ENCODE data around the gene GRAP. TPM values are rescaled to one million over a fixed set of nuclear protein-coding genes. Genes with fewer than 3 reads are reported as not detected.

The GRAP gene
- total and polyA plus RNA-seq, 9 of the 15 experiments (the other 6 are each of a cell fraction or from before 2014, with no cell fraction given), result 0.07 to 0.41 (median 0.19) TPM; not detected in 5

DNA sequence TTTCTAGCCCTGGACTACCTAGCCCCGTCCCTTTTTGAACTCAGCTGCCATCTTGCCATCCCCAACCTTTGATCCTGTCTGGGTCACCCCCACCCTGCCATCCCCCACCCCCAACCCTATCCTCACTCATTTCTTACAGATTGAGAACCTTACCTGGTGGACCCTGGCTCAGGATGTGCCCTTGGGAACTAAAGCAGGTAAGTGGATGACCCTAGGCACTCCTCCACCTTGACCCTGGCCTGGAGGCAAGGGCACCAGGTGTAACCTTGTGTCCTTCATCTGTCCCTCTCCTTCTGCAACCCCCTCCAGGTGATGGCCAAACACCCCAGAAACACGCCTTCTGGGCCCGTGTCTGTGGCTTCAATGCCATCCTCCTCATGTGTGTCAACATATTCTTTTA, 26.7 kb downstream of the GRAP start:
- POLR2A ChIA-PET, result no interaction called here
- BruUV-seq (replicated peaks), result no TSS peak
- H3K4me1 ChIP-seq (replicated peaks in 1 of 2; ENCODE audit: control insufficient read depth in 2 of 2, insufficient read depth in 2 of 2, low read length in 2 of 2), result peaks cover 12 to 47% of the 10 kb centered on the region in 2 experiments; a peak in 4 of 5 replicates
- H3K36me3 ChIP-seq (ENCODE audit: control insufficient read depth, insufficient read depth, low read length), result no peaks in the 10 kb centered on the region
- H3K27me3 ChIP-seq (ENCODE audit: control insufficient read depth in 2 of 2, insufficient read depth in 2 of 2, low read length in 2 of 2), result no peaks in the 10 kb centered on the region
- H3K27ac ChIP-seq (ENCODE audit: extremely low read depth, low read depth, low read length), result no peak overlapping the region
- no peak overlapping the region for H3K4me3 ChIP-seq
- DNase-seq (ENCODE audit: extremely low read depth in 1 of 4, low spot score in 3 of 4), result no peak
- TF ChIP-seq FOXM1 (IDR thresholded peaks at IDR 0.05; ENCODE audit: low read depth) (no peak), FOXM1 (CRISPR knock-in tag; IDR thresholded peaks at IDR 0.05; ENCODE audit: low read depth) (no peak), FOXK2 (conservative IDR thresholded peaks at IDR 0.05 in 1 of 2, IDR thresholded peaks at IDR 0.05 in 1 of 2; ENCODE audit: low read depth in 2 of 2) (no peak), ZNF12 (CRISPR knock-in tag; IDR thresholded peaks at IDR 0.05) (no peak), MIER1 (IDR thresholded peaks at IDR 0.05; ENCODE audit: low read depth) (no peak), ATF1 (CRISPR knock-in tag; IDR thresholded peaks at IDR 0.05) (no peak), ATF1 (tag; IDR thresholded peaks at IDR 0.05) (no peak)
- no peaks in the 10 kb centered on the region for H3K79me2 ChIP-seq (ENCODE audit: control insufficient read depth, insufficient read depth, low read length)
- no peaks in the 10 kb centered on the region for H3K9me1 ChIP-seq (ENCODE audit: control insufficient read depth, insufficient read depth, low read length)
- no peak overlapping the region for H3K4me2 ChIP-seq (ENCODE audit: insufficient read depth, low read length)
- intact Hi-C loops (cut with micrococcal nuclease), result no loop called here
- no peaks in the 10 kb centered on the region for H4K20me1 ChIP-seq (replicated peaks; ENCODE audit: control insufficient read depth, insufficient read depth, low read length)
- H2AFZ ChIP-seq (ENCODE audit: low read depth, low read length), result no peak overlapping the region
- WGBS (ENCODE audit: insufficient coverage, low coverage, missing lambda C conversion rate), result 62% methylated on average over 2 of the region's 3 CpGs
- ATAC-seq, result no peak
- FAIRE-seq, result no peak
- no peaks in the 10 kb centered on the region for H3K9me3 ChIP-seq (replicated peaks; ENCODE audit: control insufficient read depth, insufficient read depth, low read depth, low read length)
- CTCF ChIA-PET (ENCODE audit: low intra/inter-chr PET ratio), result no interaction called here
- in situ Hi-C loops (cut with MboI), result no loop called here
- H3K9ac ChIP-seq (ENCODE audit: insufficient read depth in 1 of 2, low read depth in 2 of 2, low read length in 2 of 2), result no peak overlapping the region; a peak in 1 of 4 replicates

Measured in K562 (cell line).